ENCODE measurements around the gene SCN7A.
"Not testable (repeated sequence)": the region's sequence is repeated elsewhere in the genome, so short reads cannot be mapped to it uniquely, and the experiment has no call there.

The SCN7A gene

GRCh38 chr2:166360906-166361305, 133.1 kb downstream of the SCN7A start:
- in situ Hi-C loops (cut with MboI; ENCODE audit: low sequenced_read_pairs) = no loop called here

DNA sequence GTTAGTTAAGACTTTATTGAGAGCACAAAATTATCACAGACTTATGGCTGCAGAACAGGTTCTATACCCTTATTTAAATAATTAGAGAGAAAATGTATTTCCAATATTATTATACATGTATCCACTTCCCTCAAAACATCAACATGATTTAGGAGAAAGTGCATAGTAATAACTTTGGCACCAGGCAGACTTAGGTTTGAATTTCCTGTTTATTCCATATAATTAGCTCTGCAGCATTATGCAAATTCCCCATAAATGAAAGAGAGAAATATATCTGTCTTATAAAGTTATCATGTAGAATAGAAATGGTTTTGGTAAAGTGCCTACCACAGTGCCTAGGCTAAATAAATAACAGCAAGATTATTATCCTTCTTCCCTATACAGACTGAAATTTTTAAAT, 133.6 kb downstream of the SCN7A start:
- in situ Hi-C loops (cut with MboI; ENCODE audit: low sequenced_read_pairs) = no loop called here

- in situ Hi-C loops (cut with MboI; ENCODE audit: low sequenced_read_pairs) = not testable (repeated sequence)
Observed at GRCh38 chr2:166357950-166358321, 136.1 kb downstream of the SCN7A start.

- in situ Hi-C loops (cut with MboI; ENCODE audit: low sequenced_read_pairs) = no loop called here
Observed at GRCh38 chr2:166357068-166357949, 136.7 kb downstream of the SCN7A start.

All from hTERT RPE-1 (cell line).